Muscle of arm (tissue), 12 donors: ENCODE data around the gene SHANK1. TPM values are rescaled to one million over a fixed set of nuclear protein-coding genes. Genes with fewer than 3 reads are reported as not detected.
"Not testable (repeated sequence)": the region's sequence is repeated elsewhere in the genome, so short reads cannot be mapped to it uniquely, and the experiment has no call there.

Source experiments
- DNase-seq: peaks from one replicate; pipeline ENCODE4 v3.0.0-alpha.2; 2013
- polyA plus RNA-seq, 12 donors: library from polyadenylated mRNA; unstranded; fragments of 120-200 nt; gene quantifications; one replicate each; pipeline ENCODE4 v1.2.1, GENCODE V29; 2013; ENCODE audit not compliant: insufficient read length in 12 of 12

Gene SHANK1
- polyA plus RNA-seq, 12 donors: 11.4 to 87.6 (median 22.0) TPM; not detected in 1

- DNase-seq: no peak
These were observed 83.1 kb downstream of the SHANK1 start for GRCh38 chr19:50636317-50637085.

GRCh38 chr19:50633973-50634372, 85.6 kb downstream of the SHANK1 start:
- DNase-seq: no peak

GRCh38 chr19:50633359-50633758, 86.2 kb downstream of the SHANK1 start:
- no peak for DNase-seq

- DNase-seq: no peak
These were observed 87.3 kb downstream of the SHANK1 start for GRCh38 chr19:50632151-50632835.

GRCh38 chr19:50629801-50630200, 89.8 kb downstream of the SHANK1 start:
- no peak for DNase-seq

GRCh38 chr19:50629194-50629593, 90.4 kb downstream of the SHANK1 start:
- DNase-seq: no peak

- no peak for DNase-seq
These were observed 91.1 kb downstream of the SHANK1 start for GRCh38 chr19:50628551-50628950.

GRCh38 chr19:50628146-50628545, 91.5 kb downstream of the SHANK1 start:
- no peak for DNase-seq

GRCh38 chr19:50626795-50627194, 92.8 kb downstream of the SHANK1 start:
- no peak for DNase-seq

GRCh38 chr19:50626011-50626410, 93.6 kb downstream of the SHANK1 start:
- DNase-seq: no peak

- no peak for DNase-seq
These were observed 94.5 kb downstream of the SHANK1 start for GRCh38 chr19:50624949-50625600.

GRCh38 chr19:50620394-50620906, 99.2 kb downstream of the SHANK1 start:
- not testable (repeated sequence) for DNase-seq

- DNase-seq: not testable (repeated sequence)
These were observed 100.4 kb downstream of the SHANK1 start for GRCh38 chr19:50619184-50619583.

GRCh38 chr19:50618379-50618778, 101.2 kb downstream of the SHANK1 start:
- not testable (repeated sequence) for DNase-seq

GRCh38 chr19:50612504-50613404, 106.8 kb downstream of the SHANK1 start:
- not testable (repeated sequence) for DNase-seq

Other genes with a start within 250 kb of the SHANK1 start
- gene EMC10, start 243.3 kb downstream of the SHANK1 start, polyA plus RNA-seq: 100 to 1,000 TPM in 4 of 12 donors, 10 to 100 TPM in 8; 66.6 to 203 (median 95.2) TPM
- 1 to 10 TPM in 10 of 12 donors, not detected in 2; 2.4 to 6.8 (median 3.9) TPM for gene GARIN5A, start 243.0 kb downstream of the SHANK1 start, polyA plus RNA-seq
- 10 to 100 TPM in 11 of 12 donors, not detected in 1; 11.8 to 41.3 (median 17.8) TPM for gene JOSD2, start 208.6 kb downstream of the SHANK1 start, polyA plus RNA-seq
- 1 to 10 TPM in 1 of 12 donors, under 1 TPM in 9, not detected in 2; 0.18 to 1.9 (median 0.65) TPM for gene ASPDH, start 205.9 kb downstream of the SHANK1 start, polyA plus RNA-seq
- 10 to 100 TPM in 4 of 12 donors, 1 to 10 TPM in 7, not detected in 1; 6.0 to 21.0 (median 8.7) TPM for gene LRRC4B, start 151.4 kb downstream of the SHANK1 start, polyA plus RNA-seq
- under 1 TPM in 3 of 12 donors, not detected in 9; 0.05 to 0.25 (median 0.12) TPM for gene SYT3, start 79.9 kb downstream of the SHANK1 start, polyA plus RNA-seq
- 1 to 10 TPM in 7 of 12 donors, under 1 TPM in 3, not detected in 2; 0.85 to 2.8 (median 1.5) TPM for gene C19orf81, start 70.4 kb downstream of the SHANK1 start, polyA plus RNA-seq
- 10 to 100 TPM in 11 of 12 donors, not detected in 1; 14.6 to 62.3 (median 17.6) TPM for gene CLEC11A, start 3.6 kb upstream of the SHANK1 start, polyA plus RNA-seq
- under 1 TPM in 1 of 12 donors, not detected in 11; 0.13 TPM for gene GPR32, start 50.7 kb upstream of the SHANK1 start, polyA plus RNA-seq
- under 1 TPM in 2 of 12 donors, not detected in 10; 0.28 to 0.29 TPM for gene ACP4, start 70.6 kb upstream of the SHANK1 start, polyA plus RNA-seq
- 10 to 100 TPM in 1 of 12 donors, 1 to 10 TPM in 3, under 1 TPM in 3, not detected in 5; 0.18 to 17.9 (median 1.0) TPM for gene KLK1, start 104.0 kb upstream of the SHANK1 start, polyA plus RNA-seq
- not detected for gene KLK15, start 113.8 kb upstream of the SHANK1 start, polyA plus RNA-seq
- 1 to 10 TPM in 1 of 12 donors, not detected in 11; 9.4 TPM for gene KLK3, start 135.1 kb upstream of the SHANK1 start, polyA plus RNA-seq
- under 1 TPM in 1 of 12 donors, not detected in 11; 0.20 TPM for gene KLK2, start 153.6 kb upstream of the SHANK1 start, polyA plus RNA-seq
- under 1 TPM in 1 of 12 donors, not detected in 11; 0.21 TPM for gene KLK4, start 191.6 kb upstream of the SHANK1 start, polyA plus RNA-seq
- under 1 TPM in 1 of 12 donors, not detected in 11; 0.32 TPM for gene KLK5, start 233.2 kb upstream of the SHANK1 start, polyA plus RNA-seq
- under 1 TPM in 4 of 12 donors, not detected in 8; 0.22 to 0.50 (median 0.39) TPM for gene KLK6, start 249.8 kb upstream of the SHANK1 start, polyA plus RNA-seq